ENCODE data around the gene TBKBP1. TPM values are rescaled to one million over a fixed set of nuclear protein-coding genes. Genes with fewer than 3 reads are reported as not detected.
A peak's percentile ranks its signal among the peaks of the same experiment; 100 is the strongest.
"Not testable (repeated sequence)": the region's sequence is repeated elsewhere in the genome, so short reads cannot be mapped to it uniquely, and the experiment has no call there.

The TBKBP1 gene
- total and polyA plus RNA-seq, 12 donors = 8.4 to 27.9 (median 12.6) TPM

- ATAC-seq (no peak), DNase-seq (no peak)
- peak overlapping the region in 1 of 10 donors; percentile 14 for H3K4me3 ChIP-seq
- peak overlapping the region in 1 of 10 donors; percentile 47 for H3K27ac ChIP-seq
- H3K9me3 ChIP-seq = no peaks in the 10 kb centered on the region
- WGBS, 2 donors = 73 to 78% methylated on average over 17 of the region's 17 CpGs
- TF ChIP-seq CTCF (IDR thresholded peaks at IDR 0.05) = no peak
- intact Hi-C loops (cut with DNase I) = loop anchor here in 1 of 10 donors (10.0 kb wide), 1 partner anchor 62 kb away; no protein-coding TSS in a partner anchor
- H3K36me3 ChIP-seq = no peaks in the 10 kb centered on the region
- peaks cover 14 to 47% (median 43%) of the 10 kb centered on the region in 7 donors for H3K27me3 ChIP-seq
- peaks cover 0 to 15% (median 9%) of the 10 kb centered on the region in 9 donors for H3K4me1 ChIP-seq
Measured at GRCh38 chr17:47736501-47737495, 42.8 kb downstream of the TBKBP1 start.

- peaks cover 9 to 42% (median 35%) of the 10 kb centered on the region in 7 donors for H3K27me3 ChIP-seq
- no peak for TF ChIP-seq CTCF (IDR thresholded peaks at IDR 0.05)
- WGBS, 2 donors = 90 to 93% methylated on average over 7 of the region's 7 CpGs
- no peak for DNase-seq
- no peaks in the 10 kb centered on the region for H3K9me3 ChIP-seq
- intact Hi-C loops (cut with DNase I) = loop anchor here in 1 of 10 donors (10.0 kb wide), 1 partner anchor 63 kb away; no protein-coding TSS in a partner anchor
- no peak overlapping the region for H3K27ac ChIP-seq
- no peak for ATAC-seq
- no peak overlapping the region for H3K4me3 ChIP-seq
- H3K36me3 ChIP-seq = no peaks in the 10 kb centered on the region
- H3K4me1 ChIP-seq = peaks cover 0 to 16% (median 4%) of the 10 kb centered on the region in 9 donors
Measured at GRCh38 chr17:47738178-47738577, 44.2 kb downstream of the TBKBP1 start.

- H3K4me1 ChIP-seq = peaks cover 0 to 8% (median 0%) of the 10 kb centered on the region in 9 donors
- ATAC-seq = no peak
- TF ChIP-seq CTCF (IDR thresholded peaks at IDR 0.05) = no peak
- no peaks in the 10 kb centered on the region for H3K9me3 ChIP-seq
- H3K4me3 ChIP-seq = no peak overlapping the region
- no peak for DNase-seq
- 73 to 81% methylated on average over 8 of the region's 8 CpGs for WGBS, 2 donors
- H3K27me3 ChIP-seq = peaks cover 0 to 42% (median 37%) of the 10 kb centered on the region in 7 donors
- intact Hi-C loops (cut with DNase I) = loop anchor here in 1 of 10 donors (10.0 kb wide), 1 partner anchor 64 kb away; no protein-coding TSS in a partner anchor
- no peak overlapping the region for H3K27ac ChIP-seq
- no peaks in the 10 kb centered on the region for H3K36me3 ChIP-seq
Measured at GRCh38 chr17:47739150-47739549, 45.2 kb downstream of the TBKBP1 start.

GRCh38 chr17:47739945-47740344 is 46.0 kb downstream of the TBKBP1 start:
- not testable (repeated sequence) for DNase-seq, H3K36me3 ChIP-seq, H3K4me3 ChIP-seq, H3K27ac ChIP-seq, ATAC-seq, H3K4me1 ChIP-seq, H3K9me3 ChIP-seq
- H3K27me3 ChIP-seq = peaks cover 1 to 43% (median 39%) of the 10 kb centered on the region in 7 donors
- WGBS, 2 donors = 86 to 89% methylated on average over 12 of the region's 12 CpGs
- intact Hi-C loops (cut with DNase I) = loop anchor here in 2 of 10 donors (2.0 to 10.0 kb wide), 2 partner anchors 21 to 65 kb away; no protein-coding TSS in a partner anchor
